GM12864 (cell line): ENCODE data around the gene ELMO1.
A peak's percentile ranks its signal among the peaks of the same experiment; 100 is the strongest.

Experiments
- DNase-seq: peaks from one replicate; pipeline ENCODE4 v3.0.0-alpha.2; 2011; ENCODE audit warnings: low read depth
- H3K4me3 ChIP-seq: 2 replicates; pipeline ENCODE4 v1.5.1; 2011; ENCODE audit warnings: mild to moderate bottlenecking, low read depth, low read length, control low read depth
- CTCF ChIP-seq: IDR thresholded peaks from 2 replicates; pipeline ENCODE4 v1.5.1; 2011; ENCODE audit warnings: low read depth, mild to moderate bottlenecking, moderate library complexity, low read length, control low read depth, inconsistent platforms; ENCODE audit errors: missing control alignments

The ELMO1 gene

GRCh38 chr7:37420946-37421695 is 27.5 kb downstream of the ELMO1 start:
- DNase-seq, result no peak
- no peak for TF ChIP-seq CTCF
- H3K4me3 ChIP-seq, result no peak overlapping the region

GRCh38 chr7:37419496-37419895 is 29.2 kb downstream of the ELMO1 start:
- no peak for DNase-seq
- TF ChIP-seq CTCF, result no peak
- H3K4me3 ChIP-seq, result no peak overlapping the region

GRCh38 chr7:37418381-37418780 is 30.3 kb downstream of the ELMO1 start:
- no peak for TF ChIP-seq CTCF
- no peak overlapping the region for H3K4me3 ChIP-seq
- no peak for DNase-seq

- no peak for DNase-seq
- H3K4me3 ChIP-seq, result no peak overlapping the region
- TF ChIP-seq CTCF, result no peak
These were observed 31.6 kb downstream of the ELMO1 start for GRCh38 chr7:37417107-37417474.

GRCh38 chr7:37416378-37417106 is 32.1 kb downstream of the ELMO1 start:
- DNase-seq, result peak; percentile 18
- no peak overlapping the region for H3K4me3 ChIP-seq
- TF ChIP-seq CTCF, result no peak

GRCh38 chr7:37415629-37416028 is 33.0 kb downstream of the ELMO1 start:
- no peak for DNase-seq
- no peak for TF ChIP-seq CTCF
- no peak overlapping the region for H3K4me3 ChIP-seq
